GM12878 (cell line): Measurements from ENCODE around the gene DIP2C. TPM values are rescaled to one million over a fixed set of nuclear protein-coding genes. Genes with fewer than 3 reads are reported as not detected.

Source experiments
- ATAC-seq: fragments of 200-7000 bp; cut with Tn5 transposase; 3 replicates; pipeline ENCODE4 v1.9.1; 2020; ENCODE audit warnings: mild to moderate bottlenecking, moderate library complexity
- BruUV-seq: library from RNA; stranded (reverse); fragments of 400-500 nt; replicated peaks from 2 replicates; lab custom pipeline; 2021; lab: Mats Ljungman, UMichigan
- CTCF ChIA-PET: fragments of 300-600 bp; sonication (Branson Sonifier 250); formaldehyde crosslinking; extraction: SDS; loops from one replicate; lab custom pipeline; 2021; ENCODE audit warnings: inconsistent platforms; lab: Yijun Ruan, JAX
- POLR2A ChIA-PET: fragments of 350-600 bp; formaldehyde crosslinking; extraction: SDS; loops from one replicate; lab custom pipeline; 2021; ENCODE audit warnings: inconsistent platforms; lab: Charles Lee
- RAD21 ChIA-PET: fragments of 300-600 bp; sonication (Branson Sonifier 250); formaldehyde crosslinking; loops from one replicate; lab custom pipeline; 2023; ENCODE audit warnings: antibody characterized with exemption; ENCODE audit not compliant: unreplicated experiment; lab: Charles Lee
- SMC1A ChIA-PET: fragments of 300-600 bp; sonication (Branson Sonifier 250); formaldehyde crosslinking; loops from one replicate; lab custom pipeline; 2023; ENCODE audit not compliant: unreplicated experiment, uncharacterized antibody; lab: Charles Lee
- DNase-seq: peaks from one replicate; pipeline ENCODE4 v3.0.0-alpha.2; 2011; ENCODE audit warnings: low read depth, low spot score
- FAIRE-seq: peaks from 3 replicates; lab custom pipeline; 2011; peaks lifted over from hg19 to GRCh38; lab: Jason Lieb, UNC
- H2AFZ ChIP-seq: 2 replicates; pipeline ENCODE4 v1.6.0; 2011; ENCODE audit warnings: low read depth, low read length, control low read depth; ENCODE audit not compliant: control insufficient read depth
- H3K27ac ChIP-seq: 2 replicates; pipeline ENCODE4 v1.5.1; 2011; ENCODE audit warnings: control low read depth; ENCODE audit not compliant: control insufficient read depth, insufficient read depth
- H3K27me3 ChIP-seq, 2 experiments: replicated peaks in 1 of 2; 2 replicates each; pipeline versions ENCODE4 v1.6.0 to v1.6.1; 2011; ENCODE audit warnings: low read length in 1 of 2; ENCODE audit not compliant: control insufficient read depth in 2 of 2, insufficient read depth in 2 of 2
- H3K36me3 ChIP-seq, 2 experiments: 2 replicates each; pipeline ENCODE4 v1.5.1; 2011; ENCODE audit warnings: low read length in 1 of 2; ENCODE audit not compliant: control insufficient read depth in 2 of 2, insufficient read depth in 2 of 2
- H3K4me1 ChIP-seq: 2 replicates; pipeline ENCODE4 v1.6.1; 2011; ENCODE audit warnings: mild to moderate bottlenecking, low read length, moderate library complexity, mixed read lengths; ENCODE audit not compliant: control insufficient read depth, insufficient read depth
- H3K4me2 ChIP-seq: 2 replicates; pipeline ENCODE4 v1.6.0; 2011; ENCODE audit warnings: control low read depth; ENCODE audit not compliant: control insufficient read depth, insufficient read depth
- H3K4me3 ChIP-seq: fragments of 200-600 bp; sonication (generic); 2 replicates; pipeline ENCODE4 v1.5.1; 2016
- H3K79me2 ChIP-seq: 2 replicates; pipeline ENCODE4 v1.6.0; 2011; ENCODE audit warnings: low read length; ENCODE audit not compliant: control insufficient read depth, insufficient read depth
- H3K9ac ChIP-seq: 2 replicates; pipeline ENCODE4 v1.8.0; 2011; ENCODE audit warnings: low read length, control low read depth, mixed read lengths; ENCODE audit not compliant: control insufficient read depth, insufficient read depth
- H3K9me3 ChIP-seq: replicated peaks from 3 replicates; pipeline ENCODE4 v1.5.1; 2011; ENCODE audit warnings: mild to moderate bottlenecking, low read length; ENCODE audit not compliant: control insufficient read depth, insufficient read depth
- H4K20me1 ChIP-seq: 2 replicates; pipeline ENCODE4 v1.6.0; 2011; ENCODE audit not compliant: control insufficient read depth, insufficient read depth
- HDAC2 ChIP-seq: fragments of 200-600 bp; sonication (generic); IDR thresholded peaks from 2 replicates; pipeline ENCODE4 v1.6.1; 2017
- HSF1 ChIP-seq: fragments of 150-350 bp; IDR thresholded peaks from 2 replicates; pipeline ENCODE4 v1.6.1; 2014; ENCODE audit warnings: mild to moderate bottlenecking, low read depth, low read length
- IKZF2 ChIP-seq, 2 experiments: fragments of 450-650 bp; IDR thresholded peaks; 2 replicates each; pipeline ENCODE4 v1.6.1; 2017; ENCODE audit warnings: mild to moderate bottlenecking in 2 of 2, moderate library complexity in 2 of 2
- IRF3 ChIP-seq: fragments of 450-650 bp; IDR thresholded peaks from 2 replicates; pipeline ENCODE4 v1.6.1; 2014; ENCODE audit warnings: mild to moderate bottlenecking
- PML ChIP-seq: IDR thresholded peaks from 2 replicates; pipeline ENCODE4 v1.6.1; 2012; ENCODE audit warnings: low read length, inconsistent platforms
- REST ChIP-seq: IDR thresholded peaks from 2 replicates; pipeline ENCODE4 v1.6.1; 2012; ENCODE audit warnings: mild to moderate bottlenecking, low read depth, low read length
- SMARCA5 ChIP-seq: fragments of 450-650 bp; IDR thresholded peaks from 2 replicates; pipeline ENCODE4 v1.6.1; 2017; ENCODE audit warnings: mild to moderate bottlenecking
- SPI1 ChIP-seq: IDR thresholded peaks from 2 replicates; pipeline ENCODE4 v1.6.1; 2011; ENCODE audit warnings: low read depth, mild to moderate bottlenecking, low read length, moderate library complexity, borderline replicate concordance; ENCODE audit not compliant: insufficient read depth
- SUZ12 ChIP-seq: fragments of 200-600 bp; sonication (generic); IDR thresholded peaks from one replicate; pipeline ENCODE4 v1.6.1; 2018; ENCODE audit warnings: antibody characterized with exemption, mild to moderate bottlenecking; ENCODE audit not compliant: unreplicated experiment
- TARDBP ChIP-seq: IDR thresholded peaks from 2 replicates; pipeline ENCODE4 v1.6.1; 2016; ENCODE audit warnings: borderline replicate concordance
- TCF12 ChIP-seq: IDR thresholded peaks from 2 replicates; pipeline ENCODE4 v1.6.1; 2011; ENCODE audit warnings: low read depth, mild to moderate bottlenecking, low read length
- ZNF207 ChIP-seq: fragments of 450-650 bp; IDR thresholded peaks from 2 replicates; pipeline ENCODE4 v1.6.1; 2014; ENCODE audit warnings: antibody characterized with exemption, mild to moderate bottlenecking, borderline replicate concordance
- WGBS: methylation state at CpG from one replicate; pipeline ENCODE4 v1.1.6; 2016; ENCODE audit warnings: low lambda C conversion rate; ENCODE audit not compliant: insufficient replicate concordance, insufficient coverage; ENCODE audit errors: missing lambda C conversion rate; 5-methylcytosine and 5-hydroxymethylcytosine counted together
- in situ Hi-C: fragments of 300-500 bp; cut with MboI; formaldehyde crosslinking; loops from 9 replicates; pipeline ENCODE4 v1.14.3; 2018; ENCODE audit warnings: mixed read lengths
- intact Hi-C: fragments of 100-400 bp; cut with micrococcal nuclease; formaldehyde crosslinking; loops from one replicate; pipeline ENCODE4 v1.14.2; 2022; ENCODE audit not compliant: unreplicated experiment
- polyA plus RNA-seq, 11 experiments: library from polyadenylated mRNA; depleted of rRNA in 4 of 11; unstranded in 6 of 11; stranded (reverse) in 5 of 11; fragments of >200 nt; fragmentation: Nextera tagmentation in 4 of 11; fragmentation: Illumina TruSeq in 1 of 11; extraction: Ambion mirVana in 4 of 11; extraction: Trizol in 1 of 11; gene quantifications; 1 replicate in 1 of 11; 2 replicates in 10 of 11; pipeline versions ENCODE4 v1.2.1 to v1.2.3, GENCODE V29; 2011 to 2016; ENCODE audit warnings: inconsistent platforms in 2 of 11, missing spikeins in 2 of 11, low read depth in 1 of 11
- total RNA-seq, 4 experiments: library from RNA; depleted of rRNA in 3 of 4; stranded (reverse); fragments of >200 nt in 3 of 4; fragmentation: Illumina TruSeq in 1 of 4; extraction: Trizol in 1 of 4; gene quantifications; 2 replicates each; pipeline versions ENCODE4 v1.2.1 to v1.2.3, GENCODE V29; 2013 to 2021
- TF ChIP-seq, protein P1 (sequence below): fragments of 450-650 bp; IDR thresholded peaks from 2 replicates; pipeline ENCODE4 v1.6.1; 2017; ENCODE audit warnings: low read depth, mild to moderate bottlenecking, moderate library complexity
- TF ChIP-seq, protein P2 (sequence below): fragments of 150-350 bp; IDR thresholded peaks from 2 replicates; pipeline ENCODE4 v1.6.1; 2016; ENCODE audit warnings: low read depth, low read length

The DIP2C gene
- total and polyA plus RNA-seq, 10 of the 15 experiments (the other 5 are each of a cell fraction or from before 2014, with no cell fraction given): 0.01 to 0.10 (median 0.06) TPM

- BruUV-seq: no TSS peak
- ChIA-PET RAD21 (no interaction called here), POLR2A (no interaction called here), CTCF (no interaction called here), SMC1A (no interaction called here)
- no peaks in the 10 kb centered on the region for H3K36me3 ChIP-seq
- 22% methylated on average over 9 of the region's 9 CpGs for WGBS
- no peaks in the 10 kb centered on the region; the same call in 2 of the 3 replicates for H3K9me3 ChIP-seq
- H3K27ac ChIP-seq: no peak overlapping the region
- ATAC-seq: no peak
- H2AFZ ChIP-seq: no peak overlapping the region
- H4K20me1 ChIP-seq: no peaks in the 10 kb centered on the region
- no peak overlapping the region for H3K9ac ChIP-seq
- no peaks in the 10 kb centered on the region for H3K79me2 ChIP-seq
- no peak overlapping the region for H3K4me3 ChIP-seq
- no peak overlapping the region for H3K4me2 ChIP-seq
- H3K27me3 ChIP-seq: peaks cover 0 to 3% of the 10 kb centered on the region in 2 experiments; a peak in 3 of 4 replicates
- no peak for DNase-seq
- H3K4me1 ChIP-seq: no peaks in the 10 kb centered on the region
- intact Hi-C loops (no loop called here), in situ Hi-C loops (no loop called here)
- FAIRE-seq: no peak
- TF ChIP-seq PML (no peak), IRF3 (no peak), TARDBP (no peak), SPI1 (no peak), REST (no peak), HDAC2 (no peak), ZNF207 (no peak), IKZF2 (IDR thresholded peaks at IDR 0.05) (no peak), TCF12 (no peak), SUZ12 (no peak), SMARCA5 (no peak), HSF1 (no peak)
- TF ChIP-seq, protein P1, sequence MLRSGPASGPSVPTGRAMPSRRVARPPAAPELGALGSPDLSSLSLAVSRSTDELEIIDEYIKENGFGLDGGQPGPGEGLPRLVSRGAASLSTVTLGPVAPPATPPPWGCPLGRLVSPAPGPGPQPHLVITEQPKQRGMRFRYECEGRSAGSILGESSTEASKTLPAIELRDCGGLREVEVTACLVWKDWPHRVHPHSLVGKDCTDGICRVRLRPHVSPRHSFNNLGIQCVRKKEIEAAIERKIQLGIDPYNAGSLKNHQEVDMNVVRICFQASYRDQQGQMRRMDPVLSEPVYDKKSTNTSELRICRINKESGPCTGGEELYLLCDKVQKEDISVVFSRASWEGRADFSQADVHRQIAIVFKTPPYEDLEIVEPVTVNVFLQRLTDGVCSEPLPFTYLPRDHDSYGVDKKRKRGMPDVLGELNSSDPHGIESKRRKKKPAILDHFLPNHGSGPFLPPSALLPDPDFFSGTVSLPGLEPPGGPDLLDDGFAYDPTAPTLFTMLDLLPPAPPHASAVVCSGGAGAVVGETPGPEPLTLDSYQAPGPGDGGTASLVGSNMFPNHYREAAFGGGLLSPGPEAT: no peak
- TF ChIP-seq, protein P2, sequence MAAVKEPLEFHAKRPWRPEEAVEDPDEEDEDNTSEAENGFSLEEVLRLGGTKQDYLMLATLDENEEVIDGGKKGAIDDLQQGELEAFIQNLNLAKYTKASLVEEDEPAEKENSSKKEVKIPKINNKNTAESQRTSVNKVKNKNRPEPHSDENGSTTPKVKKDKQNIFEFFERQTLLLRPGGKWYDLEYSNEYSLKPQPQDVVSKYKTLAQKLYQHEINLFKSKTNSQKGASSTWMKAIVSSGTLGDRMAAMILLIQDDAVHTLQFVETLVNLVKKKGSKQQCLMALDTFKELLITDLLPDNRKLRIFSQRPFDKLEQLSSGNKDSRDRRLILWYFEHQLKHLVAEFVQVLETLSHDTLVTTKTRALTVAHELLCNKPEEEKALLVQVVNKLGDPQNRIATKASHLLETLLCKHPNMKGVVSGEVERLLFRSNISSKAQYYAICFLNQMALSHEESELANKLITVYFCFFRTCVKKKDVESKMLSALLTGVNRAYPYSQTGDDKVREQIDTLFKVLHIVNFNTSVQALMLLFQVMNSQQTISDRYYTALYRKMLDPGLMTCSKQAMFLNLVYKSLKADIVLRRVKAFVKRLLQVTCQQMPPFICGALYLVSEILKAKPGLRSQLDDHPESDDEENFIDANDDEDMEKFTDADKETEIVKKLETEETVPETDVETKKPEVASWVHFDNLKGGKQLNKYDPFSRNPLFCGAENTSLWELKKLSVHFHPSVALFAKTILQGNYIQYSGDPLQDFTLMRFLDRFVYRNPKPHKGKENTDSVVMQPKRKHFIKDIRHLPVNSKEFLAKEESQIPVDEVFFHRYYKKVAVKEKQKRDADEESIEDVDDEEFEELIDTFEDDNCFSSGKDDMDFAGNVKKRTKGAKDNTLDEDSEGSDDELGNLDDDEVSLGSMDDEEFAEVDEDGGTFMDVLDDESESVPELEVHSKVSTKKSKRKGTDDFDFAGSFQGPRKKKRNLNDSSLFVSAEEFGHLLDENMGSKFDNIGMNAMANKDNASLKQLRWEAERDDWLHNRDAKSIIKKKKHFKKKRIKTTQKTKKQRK: no peak
These were observed 153.0 kb downstream of the DIP2C start for GRCh38 chr10:536371-536925.
